Activated naive CD4-positive, alpha-beta T cell treated with anti-CD3 and anti-CD28 coated beads, Interleukin-2, amount 50 U/mL, for 16 hours (primary cell): ENCODE measurements around the gene SPACA6.

ENCODE experiments used
- DNase-seq: peaks from one replicate; pipeline ENCODE4 v3.0.0-alpha.2; 2020

The SPACA6 gene

GRCh38 chr19:51689751-51690453, 3.2 kb upstream of the SPACA6 start:
- DNase-seq: no peak

GRCh38 chr19:51690454-51691073, 2.6 kb upstream of the SPACA6 start:
- peak; percentile 73 for DNase-seq

- no peak for DNase-seq
These were observed 2.0 kb upstream of the SPACA6 start for GRCh38 chr19:51691074-51691583.

- no peak for DNase-seq
These were observed 1.3 kb upstream of the SPACA6 start for GRCh38 chr19:51691584-51692428.

GRCh38 chr19:51692468-51692867, 662 bp upstream of the SPACA6 start:
- no peak for DNase-seq

- no peak for DNase-seq
These were observed 689 bp downstream of the SPACA6 start for GRCh38 chr19:51693819-51694218.

- DNase-seq: no peak
These were observed 1.4 kb downstream of the SPACA6 start for GRCh38 chr19:51694318-51695085.

- DNase-seq: no peak
These were observed 2.0 kb downstream of the SPACA6 start for GRCh38 chr19:51695088-51695487.

- no peak for DNase-seq
These were observed 2.7 kb downstream of the SPACA6 start for GRCh38 chr19:51695702-51696315.

- no peak for DNase-seq
These were observed 3.5 kb downstream of the SPACA6 start for GRCh38 chr19:51696606-51697005.

GRCh38 chr19:51697169-51697776, 4.1 kb downstream of the SPACA6 start:
- DNase-seq: no peak

- DNase-seq: no peak
These were observed 5.2 kb downstream of the SPACA6 start for GRCh38 chr19:51698296-51698695.

- no peak for DNase-seq
These were observed 6.0 kb downstream of the SPACA6 start for GRCh38 chr19:51699170-51699569.

- DNase-seq: no peak
These were observed 8.5 kb downstream of the SPACA6 start for GRCh38 chr19:51701468-51702100.

GRCh38 chr19:51702103-51702824, 9.1 kb downstream of the SPACA6 start:
- DNase-seq: peak; percentile 54

- no peak for DNase-seq
These were observed 9.9 kb downstream of the SPACA6 start for GRCh38 chr19:51702825-51703574.

- peak; percentile 98 for DNase-seq
These were observed 10.7 kb downstream of the SPACA6 start for GRCh38 chr19:51703575-51704515.

GRCh38 chr19:51704626-51705025, 11.5 kb downstream of the SPACA6 start:
- no peak for DNase-seq

- no peak for DNase-seq
These were observed 13.2 kb downstream of the SPACA6 start for GRCh38 chr19:51706296-51706695.
